ENCODE measurements around the gene FALEC. TPM values are rescaled to one million over a fixed set of nuclear protein-coding genes. Genes with fewer than 3 reads are reported as not detected.

The FALEC gene
- total and polyA plus RNA-seq, 9 of the 15 experiments (the other 6 are each of a cell fraction or from before 2014, with no cell fraction given), result 0.15 to 1.8 (median 0.53) TPM; not detected in 5

- peak in 1 of 2 experiments; percentile 19 for TF ChIP-seq AFF1 (IDR thresholded peaks at IDR 0.05; ENCODE audit: low read depth in 1 of 2, partially characterized antibody in 2 of 2)
- TF ChIP-seq MEF2D (tag; conservative IDR thresholded peaks at IDR 0.05; ENCODE audit: low read depth), result no peak
- no peak for TF ChIP-seq ATF6 (CRISPR knock-in tag; IDR thresholded peaks at IDR 0.05)
- peak; percentile 66; the same call in 1 of the 2 replicates for TF ChIP-seq ZNF592 (IDR thresholded peaks at IDR 0.05)
- TF ChIP-seq ZNF217 (CRISPR knock-in tag; IDR thresholded peaks at IDR 0.05), result no peak
- no peak for TF ChIP-seq ZC3H8 (IDR thresholded peaks at IDR 0.05)
- no peak for TF ChIP-seq NR4A1 (CRISPR knock-in tag; IDR thresholded peaks at IDR 0.05)
- TF ChIP-seq NR4A1 (tag; IDR thresholded peaks at IDR 0.05), result no peak; the same call in 1 of the 2 replicates
- TF ChIP-seq CREB5 (CRISPR knock-in tag; IDR thresholded peaks at IDR 0.05), result 0 out of 2 replicates have a peak, but pooled peaks have one; percentile 58
- TF ChIP-seq ZNF253 (CRISPR knock-in tag; conservative IDR thresholded peaks at IDR 0.05), result no peak
- peak; percentile 3; the same call in 1 of the 2 replicates for TF ChIP-seq ETV1 (tag; conservative IDR thresholded peaks at IDR 0.05; ENCODE audit: low read depth)
- peak; percentile 43 for TF ChIP-seq DACH1 (IDR thresholded peaks at IDR 0.05; ENCODE audit: partially characterized antibody)
- TF ChIP-seq L3MBTL2 (IDR thresholded peaks at IDR 0.05), result peak; percentile 61
Observed at GRCh38 chr1:150579945-150580642, 64.5 kb downstream of the FALEC start (continued).

Measured in K562 (cell line).